ENCODE results near the gene ACTN4. TPM values are rescaled to one million over a fixed set of nuclear protein-coding genes. Genes with fewer than 3 reads are reported as not detected.

ACTN4 gene
- total RNA-seq, 1 experiment from 2014 or later: 1,462 TPM

DNA sequence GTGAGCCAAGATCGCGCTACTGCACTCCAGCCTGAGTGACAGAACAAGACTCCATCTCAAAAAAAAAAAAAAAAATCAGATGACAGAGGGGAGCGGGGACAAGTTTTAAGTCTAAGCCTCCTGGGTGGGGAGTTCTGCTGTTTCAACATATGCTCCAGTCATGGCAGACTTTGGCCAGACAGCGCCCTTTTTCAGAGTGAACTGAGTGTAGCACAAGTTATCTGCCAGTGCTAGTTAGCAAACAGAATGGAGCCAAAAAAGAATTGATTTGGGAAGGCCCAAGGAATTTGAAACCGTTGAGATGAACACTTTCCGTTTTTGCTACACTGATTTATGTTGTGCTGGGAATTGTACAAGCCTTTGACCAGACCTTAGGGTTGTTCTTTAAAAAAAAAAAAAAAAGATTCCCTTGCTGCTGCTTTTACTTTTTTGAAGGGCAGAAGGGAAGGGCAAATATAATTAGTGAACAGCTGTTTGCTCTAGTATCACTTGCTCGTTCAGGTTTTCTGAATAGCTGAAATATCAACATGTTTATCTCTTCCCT is 5.7 kb downstream of the ACTN4 start:
- CTCF ChIA-PET: interaction anchor here (0.6 to 1.1 kb wide), 5 partner anchors 13 to 482 kb away, joined by 3 to 6 read pairs (median 3); no protein-coding TSS in a partner anchor
- TSS peak; percentile 1 for BruUV-seq (replicated peaks)

DNA sequence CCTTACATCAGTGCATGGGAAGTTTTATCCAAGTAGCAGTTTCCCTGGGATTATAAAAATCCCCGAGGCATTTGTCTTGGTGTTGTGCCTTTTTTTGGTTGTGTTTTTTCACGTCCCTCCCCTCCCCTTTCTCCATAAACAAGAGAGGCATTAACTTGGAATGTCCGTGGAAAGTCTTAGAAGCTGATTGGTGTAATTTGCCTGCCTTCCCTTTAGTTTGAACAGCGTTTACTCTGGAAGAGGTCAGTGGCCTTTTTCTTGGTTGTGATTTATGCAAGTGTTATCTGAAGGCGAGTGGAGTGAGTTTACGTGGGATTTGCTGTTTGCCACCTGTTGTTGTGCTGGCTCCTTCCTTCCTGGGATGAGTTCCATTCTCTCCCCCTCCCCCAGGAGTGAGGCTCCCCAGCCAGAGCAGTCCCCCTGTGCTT is 7.2 kb downstream of the ACTN4 start:
- Mint-ChIP-seq H3K4me3 (ENCODE audit: low read depth, unreplicated experiment) (peak overlapping the region; percentile 99), H3K9me3 (ENCODE audit: low read depth, unreplicated experiment) (no peaks in the 10 kb centered on the region), H3K36me3 (ENCODE audit: insufficient read depth, unreplicated experiment) (peaks cover 100% of the 10 kb centered on the region), H3K27ac (ENCODE audit: unreplicated experiment) (peak overlapping the region; percentile 100), H3K4me1 (ENCODE audit: low read depth, unreplicated experiment) (peaks cover 58% of the 10 kb centered on the region), H3K27me3 (ENCODE audit: unreplicated experiment) (no peaks in the 10 kb centered on the region)
- DNase-seq: no peak
- intact Hi-C loops (cut with micrococcal nuclease; ENCODE audit: unreplicated experiment): loop anchor here (5.0 kb wide), 1 partner anchor 178 kb away; the partner anchor contains the start of gene ECH1
- TF ChIP-seq, protein P1, sequence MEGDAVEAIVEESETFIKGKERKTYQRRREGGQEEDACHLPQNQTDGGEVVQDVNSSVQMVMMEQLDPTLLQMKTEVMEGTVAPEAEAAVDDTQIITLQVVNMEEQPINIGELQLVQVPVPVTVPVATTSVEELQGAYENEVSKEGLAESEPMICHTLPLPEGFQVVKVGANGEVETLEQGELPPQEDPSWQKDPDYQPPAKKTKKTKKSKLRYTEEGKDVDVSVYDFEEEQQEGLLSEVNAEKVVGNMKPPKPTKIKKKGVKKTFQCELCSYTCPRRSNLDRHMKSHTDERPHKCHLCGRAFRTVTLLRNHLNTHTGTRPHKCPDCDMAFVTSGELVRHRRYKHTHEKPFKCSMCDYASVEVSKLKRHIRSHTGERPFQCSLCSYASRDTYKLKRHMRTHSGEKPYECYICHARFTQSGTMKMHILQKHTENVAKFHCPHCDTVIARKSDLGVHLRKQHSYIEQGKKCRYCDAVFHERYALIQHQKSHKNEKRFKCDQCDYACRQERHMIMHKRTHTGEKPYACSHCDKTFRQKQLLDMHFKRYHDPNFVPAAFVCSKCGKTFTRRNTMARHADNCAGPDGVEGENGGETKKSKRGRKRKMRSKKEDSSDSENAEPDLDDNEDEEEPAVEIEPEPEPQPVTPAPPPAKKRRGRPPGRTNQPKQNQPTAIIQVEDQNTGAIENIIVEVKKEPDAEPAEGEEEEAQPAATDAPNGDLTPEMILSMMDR (IDR thresholded peaks at IDR 0.05; ENCODE audit: unreplicated experiment): no peak
- CTCF ChIA-PET: no interaction called here
- no TSS peak for BruUV-seq (replicated peaks)

More for the DNA sequence above, 5.7 kb downstream of the ACTN4 start:
- DNase-seq: peak; percentile 63
- peaks cover 100% of the 10 kb centered on the region for H3K36me3 Mint-ChIP-seq (ENCODE audit: insufficient read depth, unreplicated experiment)
- H3K27ac Mint-ChIP-seq (ENCODE audit: unreplicated experiment): peak overlapping the region; percentile 100
- peak overlapping the region; percentile 99 for H3K4me3 Mint-ChIP-seq (ENCODE audit: low read depth, unreplicated experiment)
- peaks cover 49% of the 10 kb centered on the region for H3K4me1 Mint-ChIP-seq (ENCODE audit: low read depth, unreplicated experiment)
- intact Hi-C loops (cut with micrococcal nuclease; ENCODE audit: unreplicated experiment): no loop called here
- TF ChIP-seq, protein P1 (IDR thresholded peaks at IDR 0.05; ENCODE audit: unreplicated experiment): no peak
- no peaks in the 10 kb centered on the region for H3K27me3 Mint-ChIP-seq (ENCODE audit: unreplicated experiment)
- no peaks in the 10 kb centered on the region for H3K9me3 Mint-ChIP-seq (ENCODE audit: low read depth, unreplicated experiment)

DNA sequence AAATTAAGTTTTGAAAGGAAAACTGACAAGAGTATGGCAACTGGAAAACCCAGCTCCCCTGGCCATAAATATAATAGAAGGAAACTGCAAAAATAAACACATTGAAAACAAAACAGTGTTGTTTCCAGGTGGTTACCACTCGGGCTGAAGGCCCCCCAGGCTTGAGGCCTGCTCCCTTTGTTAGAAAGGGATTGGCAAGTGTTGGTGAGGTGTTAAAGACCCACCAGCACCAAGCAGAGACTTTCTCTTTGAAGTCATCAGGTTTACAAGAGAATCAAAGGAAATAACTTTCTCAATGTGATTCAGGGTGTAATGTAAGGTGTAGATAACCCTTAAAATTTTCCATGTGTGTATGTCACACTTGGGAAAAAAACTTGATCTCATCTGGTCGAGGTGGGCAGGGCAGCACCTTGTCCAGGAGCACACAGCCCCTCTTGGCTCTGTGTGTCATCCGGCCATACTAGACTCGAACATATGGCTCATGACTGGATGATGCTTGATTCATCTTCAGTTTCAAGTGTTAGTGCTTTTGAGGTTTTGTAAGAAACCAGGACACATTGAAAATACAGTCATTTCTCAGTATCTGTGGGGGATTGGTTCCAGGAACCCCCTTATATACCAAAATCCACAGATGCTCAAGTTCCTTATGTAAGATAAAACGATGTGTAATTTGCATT is 7.8 kb downstream of the ACTN4 start:
- no TSS peak for BruUV-seq (replicated peaks)
- CTCF ChIA-PET: no interaction called here
- Mint-ChIP-seq H3K27me3 (ENCODE audit: unreplicated experiment) (no peaks in the 10 kb centered on the region), H3K27ac (ENCODE audit: unreplicated experiment) (peak overlapping the region; percentile 100), H3K4me3 (ENCODE audit: low read depth, unreplicated experiment) (peak overlapping the region; percentile 99), H3K36me3 (ENCODE audit: insufficient read depth, unreplicated experiment) (peaks cover 100% of the 10 kb centered on the region), H3K9me3 (ENCODE audit: low read depth, unreplicated experiment) (no peaks in the 10 kb centered on the region), H3K4me1 (ENCODE audit: low read depth, unreplicated experiment) (peaks cover 65% of the 10 kb centered on the region)
- TF ChIP-seq, protein P1 (IDR thresholded peaks at IDR 0.05; ENCODE audit: unreplicated experiment): no peak
- no peak for DNase-seq
- intact Hi-C loops (cut with micrococcal nuclease; ENCODE audit: unreplicated experiment): loop anchor here (5.0 kb wide), 1 partner anchor 177 kb away; the partner anchor contains the start of gene ECH1

DNA sequence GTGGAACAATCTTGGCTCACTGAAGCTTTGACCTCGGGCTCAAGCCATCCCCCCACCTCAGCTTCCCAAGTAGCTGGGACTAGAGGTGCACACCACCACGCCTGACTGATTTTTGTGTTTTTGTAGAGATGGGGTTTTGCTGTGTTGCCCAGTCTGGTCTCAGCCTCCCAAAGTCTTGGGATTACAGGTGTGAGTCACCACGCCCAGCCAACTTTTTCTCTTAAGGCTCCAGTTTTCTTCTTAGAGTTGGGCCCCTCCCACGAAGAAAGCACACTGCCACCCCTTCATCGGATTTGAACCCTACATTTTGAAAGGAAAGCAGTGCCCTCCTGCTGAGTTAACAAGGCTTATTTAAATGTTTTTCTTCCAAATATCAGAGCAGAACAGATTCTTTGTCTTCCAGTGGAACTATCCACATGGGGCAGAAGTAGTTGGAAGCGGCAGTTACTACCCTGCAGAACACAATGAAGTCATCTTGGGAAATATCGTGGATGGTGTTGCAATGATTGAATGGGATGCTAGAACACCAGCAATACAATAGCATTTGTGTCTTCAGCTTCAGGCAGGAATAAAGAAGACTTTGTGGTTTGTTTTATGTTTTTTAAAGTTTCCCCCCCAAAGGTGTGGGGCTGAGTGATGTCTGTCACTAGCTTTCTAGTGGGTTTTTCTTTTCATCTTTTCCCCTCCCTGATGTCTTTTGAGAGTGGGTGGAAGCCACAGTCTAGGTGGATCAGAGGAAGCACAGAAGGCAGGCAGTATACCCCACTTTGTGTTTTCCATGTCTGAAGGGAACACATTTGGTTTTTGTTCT is 8.9 kb downstream of the ACTN4 start:
- H3K4me1 Mint-ChIP-seq (ENCODE audit: low read depth, unreplicated experiment): peaks cover 76% of the 10 kb centered on the region
- H3K27ac Mint-ChIP-seq (ENCODE audit: unreplicated experiment): peak overlapping the region; percentile 100
- peaks cover 100% of the 10 kb centered on the region for H3K36me3 Mint-ChIP-seq (ENCODE audit: insufficient read depth, unreplicated experiment)
- BruUV-seq (replicated peaks): no TSS peak
- CTCF ChIA-PET: no interaction called here
- TF ChIP-seq, protein P1 (IDR thresholded peaks at IDR 0.05; ENCODE audit: unreplicated experiment): no peak
- peak overlapping the region; percentile 99 for H3K4me3 Mint-ChIP-seq (ENCODE audit: low read depth, unreplicated experiment)
- intact Hi-C loops (cut with micrococcal nuclease; ENCODE audit: unreplicated experiment): loop anchor here (5.0 kb wide), 1 partner anchor 176 kb away; the partner anchor contains the start of gene ECH1
- H3K27me3 Mint-ChIP-seq (ENCODE audit: unreplicated experiment): no peaks in the 10 kb centered on the region
- H3K9me3 Mint-ChIP-seq (ENCODE audit: low read depth, unreplicated experiment): no peaks in the 10 kb centered on the region
- no peak for DNase-seq

All from Calu3 (cell line).